Gastroesophageal sphincter (tissue), 3 donors: ENCODE data around the gene AP3S2.

ENCODE experiments used
- CTCF ChIP-seq, 4 experiments: fragments of 200-600 bp in 2 of 4; fragments of 450-650 bp in 2 of 4; sonication (generic) in 1 of 4; IDR thresholded peaks; one replicate each; pipeline ENCODE4 v1.5.1; 2017 to 2019; ENCODE audit warnings: antibody characterized with exemption in 4 of 4, mild to moderate bottlenecking in 2 of 4, moderate library complexity in 2 of 4
- EP300 ChIP-seq: sonication (generic); formaldehyde crosslinking; IDR thresholded peaks from one replicate; pipeline ENCODE4 v1.6.1; 2017; ENCODE audit warnings: antibody characterized with exemption, mild to moderate bottlenecking
- POLR2A ChIP-seq, 2 donors: fragments of 450-650 bp; IDR thresholded peaks; one replicate each; pipeline ENCODE4 v1.6.1; 2017; ENCODE audit warnings: antibody characterized with exemption in 2 of 2, mild to moderate bottlenecking in 2 of 2, moderate library complexity in 1 of 2
- POLR2AphosphoS5 ChIP-seq: sonication (generic); formaldehyde crosslinking; IDR thresholded peaks from one replicate; pipeline ENCODE4 v1.6.1; 2017; ENCODE audit warnings: antibody characterized with exemption

GRCh38 chr15:89810837-89811236 is 83.0 kb downstream of the AP3S2 start:
- no peak for TF ChIP-seq CTCF (IDR thresholded peaks at IDR 0.05)
- no peak for TF ChIP-seq POLR2A (IDR thresholded peaks at IDR 0.05)
- TF ChIP-seq POLR2AphosphoS5 = no peak
- TF ChIP-seq EP300 = no peak
